ENCODE data around the gene ZBTB46. TPM values are rescaled to one million over a fixed set of nuclear protein-coding genes. Genes with fewer than 3 reads are reported as not detected.

The ZBTB46 gene
- polyA plus RNA-seq, 3 donors, result 0.07 to 2.3 (median 0.37) TPM

- Mint-ChIP-seq H3K9me3 (peaks cover 0 to 3% (median 2%) of the 10 kb centered on the region in 7 donors), H3K27me3 (ENCODE audit: low read depth in 3 of 3) (peaks cover 24 to 29% (median 28%) of the 10 kb centered on the region in 3 donors), H3K4me1 (peaks cover 6% of the 10 kb centered on the region), H3K27ac (peak overlapping the region in 1 of 7 donors; percentile 11), H3K4me3 (no peak overlapping the region), H3K36me3 (peaks cover 0 to 2% of the 10 kb centered on the region in 2 donors)
- intact Hi-C loops (cut with micrococcal nuclease), result no loop called here
- H3K27ac ChIP-seq (ENCODE audit: low read depth in 1 of 2, low read length in 2 of 2), result no peak overlapping the region
- no peaks in the 10 kb centered on the region for H3K9me3 ChIP-seq (replicated peaks in 1 of 2; ENCODE audit: control insufficient read depth in 1 of 2, insufficient read depth in 1 of 2, low read length in 2 of 2)
- no peaks in the 10 kb centered on the region for H3K36me3 ChIP-seq (replicated peaks in 1 of 2; ENCODE audit: control insufficient read depth in 1 of 2, insufficient read depth in 2 of 2, low read length in 2 of 2)
- H3K27me3 ChIP-seq (ENCODE audit: control insufficient read depth in 2 of 2, insufficient read depth in 2 of 2, low read length in 2 of 2), result peaks cover 6 to 28% of the 10 kb centered on the region in 2 donors
- no peak overlapping the region for H3K4me3 ChIP-seq (replicated peaks in 1 of 3; ENCODE audit: low read depth in 2 of 3, low read length in 3 of 3)
- H3K4me2 ChIP-seq (replicated peaks; ENCODE audit: extremely low read depth, low read length, poor library complexity, severe bottlenecking), result no peak overlapping the region
- H2AFZ ChIP-seq (ENCODE audit: insufficient read depth, low read depth, low read length, poor library complexity, severe bottlenecking), result no peak overlapping the region
- H3K79me2 ChIP-seq (ENCODE audit: insufficient read depth, low read length), result no peaks in the 10 kb centered on the region
- 21% methylated on average over 5 of the region's 8 CpGs for WGBS (ENCODE audit: insufficient coverage)
- DNase-seq, result peak in 1 of 3 donors; percentile 52
- TF ChIP-seq CTCF (IDR thresholded peaks at IDR 0.05), result no peak
- no peaks in the 10 kb centered on the region for H3K4me1 ChIP-seq (ENCODE audit: control insufficient read depth in 1 of 2, insufficient read depth in 2 of 2, low read length in 2 of 2)
- H4K20me1 ChIP-seq (ENCODE audit: insufficient read depth, low read length), result no peaks in the 10 kb centered on the region
- no peak overlapping the region for H3K9ac ChIP-seq (ENCODE audit: insufficient read depth, low read length, poor library complexity, severe bottlenecking)
Measured at GRCh38 chr20:63837479-63837878, 6.4 kb upstream of the ZBTB46 start.

- no peak overlapping the region for H3K4me3 Mint-ChIP-seq
- intact Hi-C loops (cut with micrococcal nuclease), result no loop called here
- no peak overlapping the region for H3K27ac ChIP-seq (ENCODE audit: low read depth in 1 of 2, low read length in 2 of 2)
Measured at GRCh38 chr20:63836458-63837344, 5.6 kb upstream of the ZBTB46 start.

More at GRCh38 chr20:63836458-63837344, 5.6 kb upstream of the ZBTB46 start:
- peaks cover 0 to 2% (median 0%) of the 10 kb centered on the region in 7 donors for H3K9me3 Mint-ChIP-seq
- H3K4me2 ChIP-seq (replicated peaks; ENCODE audit: extremely low read depth, low read length, poor library complexity, severe bottlenecking), result no peak overlapping the region
- H3K27me3 Mint-ChIP-seq (ENCODE audit: low read depth in 3 of 3), result peaks cover 26 to 35% (median 32%) of the 10 kb centered on the region in 3 donors
- no peaks in the 10 kb centered on the region for H3K79me2 ChIP-seq (ENCODE audit: insufficient read depth, low read length)
- no peak overlapping the region for H3K27ac Mint-ChIP-seq
- H3K36me3 ChIP-seq (replicated peaks in 1 of 2; ENCODE audit: control insufficient read depth in 1 of 2, insufficient read depth in 2 of 2, low read length in 2 of 2), result no peaks in the 10 kb centered on the region
- H3K4me3 ChIP-seq (replicated peaks in 1 of 3; ENCODE audit: low read depth in 2 of 3, low read length in 3 of 3), result no peak overlapping the region
- H3K9me3 ChIP-seq (replicated peaks in 1 of 2; ENCODE audit: control insufficient read depth in 1 of 2, insufficient read depth in 1 of 2, low read length in 2 of 2), result no peaks in the 10 kb centered on the region
- DNase-seq, result no peak
- no peaks in the 10 kb centered on the region for H3K36me3 Mint-ChIP-seq
- no peaks in the 10 kb centered on the region for H4K20me1 ChIP-seq (ENCODE audit: insufficient read depth, low read length)
- H3K4me1 ChIP-seq (ENCODE audit: control insufficient read depth in 1 of 2, insufficient read depth in 2 of 2, low read length in 2 of 2), result peaks cover 0 to 8% of the 10 kb centered on the region in 2 donors
- H3K27me3 ChIP-seq (ENCODE audit: control insufficient read depth in 2 of 2, insufficient read depth in 2 of 2, low read length in 2 of 2), result peaks cover 9 to 26% of the 10 kb centered on the region in 2 donors
- peaks cover 4% of the 10 kb centered on the region for H3K4me1 Mint-ChIP-seq
- no peak for TF ChIP-seq CTCF (IDR thresholded peaks at IDR 0.05)
- no peak overlapping the region for H2AFZ ChIP-seq (ENCODE audit: insufficient read depth, low read depth, low read length, poor library complexity, severe bottlenecking)
- 91% methylated on average over 26 of the region's 27 CpGs for WGBS (ENCODE audit: insufficient coverage)
- H3K9ac ChIP-seq (ENCODE audit: insufficient read depth, low read length, poor library complexity, severe bottlenecking), result no peak overlapping the region
